Sigmoid colon (tissue), 7 donors: ENCODE results near the gene FOXJ1. TPM values are rescaled to one million over a fixed set of nuclear protein-coding genes. Genes with fewer than 3 reads are reported as not detected.

Experiments used
- DNase-seq: peaks from one replicate; pipeline ENCODE4 v3.0.0-alpha.2; 2019
- H3K27ac ChIP-seq, 4 donors: fragments of 200-600 bp; sonication (generic); one replicate each; pipeline ENCODE4 v1.5.1; 2016 to 2019; ENCODE audit warnings: mild to moderate bottlenecking in 1 of 4
- H3K27me3 ChIP-seq, 3 donors: fragments of 200-600 bp; sonication (generic); one replicate each; pipeline ENCODE4 v1.5.1; 2019; ENCODE audit warnings: mild to moderate bottlenecking in 1 of 3
- H3K36me3 ChIP-seq, 4 donors: fragments of 200-600 bp; sonication (generic); one replicate each; pipeline ENCODE4 v1.5.1; 2016 to 2019
- H3K4me1 ChIP-seq, 4 donors: fragments of 200-600 bp; sonication (generic); one replicate each; pipeline ENCODE4 v1.5.1; 2017 to 2019
- H3K4me3 ChIP-seq, 4 donors: fragments of 200-600 bp; sonication (generic); one replicate each; pipeline ENCODE4 v1.5.1; 2017 to 2019; ENCODE audit warnings: mild to moderate bottlenecking in 2 of 4, moderate library complexity in 1 of 4
- H3K9me3 ChIP-seq, 4 donors: fragments of 200-600 bp in 3 of 4; sonication (generic) in 3 of 4; one replicate each; pipeline versions ENCODE4 v1.5.1 to v1.6.1; 2013 to 2019
- CTCF ChIP-seq, 4 experiments: fragments of 450-650 bp in 3 of 4; fragments of 200-600 bp in 1 of 4; IDR thresholded peaks; one replicate each; pipeline ENCODE4 v1.5.1; 2016 to 2019; ENCODE audit warnings: antibody characterized with exemption in 4 of 4, mild to moderate bottlenecking in 3 of 4, moderate library complexity in 2 of 4
- EP300 ChIP-seq, 4 donors: sonication (generic); formaldehyde crosslinking; IDR thresholded peaks; one replicate each; pipeline ENCODE4 v1.6.1; 2017; ENCODE audit warnings: antibody characterized with exemption in 4 of 4
- POLR2A ChIP-seq, 2 donors: fragments of 450-650 bp; IDR thresholded peaks; one replicate each; pipeline ENCODE4 v1.6.1; 2016; ENCODE audit warnings: antibody characterized with exemption in 2 of 2, mild to moderate bottlenecking in 2 of 2, moderate library complexity in 2 of 2
- POLR2AphosphoS5 ChIP-seq, 4 donors: sonication (generic); formaldehyde crosslinking; IDR thresholded peaks; one replicate each; pipeline ENCODE4 v1.6.1; 2017; ENCODE audit warnings: antibody characterized with exemption in 4 of 4
- WGBS, 2 donors: extraction: QIAGEN DNeasy Blood & Tissue Kit; methylation state at CpG; one replicate each; pipeline ENCODE4 v1.1.7; 2013; 5-methylcytosine and 5-hydroxymethylcytosine counted together
- intact Hi-C: fragments of 100-400 bp; cut with DNase I; formaldehyde crosslinking; loops from one replicate; pipeline ENCODE4 v1.15.1; 2023
- polyA plus RNA-seq, 3 donors: library from polyadenylated mRNA; stranded (reverse); fragments of 200-250 nt; gene quantifications; one replicate each; pipeline ENCODE4 v1.2.3, GENCODE V29; 2013
- total RNA-seq, 4 donors: library from RNA; depleted of rRNA; stranded (reverse); fragments of >200 nt; gene quantifications; one replicate each; pipeline ENCODE4 v1.1.0, GENCODE V29; 2016
- donor health status: healthy with polysubstance abuse.
- donor health status: Bipolar disorder and iron deficiency.
- donor health status: healthy.

Gene FOXJ1
- total and polyA plus RNA-seq, 7 donors: 0.14 to 2.3 (median 0.42) TPM; not detected in 3

DNA sequence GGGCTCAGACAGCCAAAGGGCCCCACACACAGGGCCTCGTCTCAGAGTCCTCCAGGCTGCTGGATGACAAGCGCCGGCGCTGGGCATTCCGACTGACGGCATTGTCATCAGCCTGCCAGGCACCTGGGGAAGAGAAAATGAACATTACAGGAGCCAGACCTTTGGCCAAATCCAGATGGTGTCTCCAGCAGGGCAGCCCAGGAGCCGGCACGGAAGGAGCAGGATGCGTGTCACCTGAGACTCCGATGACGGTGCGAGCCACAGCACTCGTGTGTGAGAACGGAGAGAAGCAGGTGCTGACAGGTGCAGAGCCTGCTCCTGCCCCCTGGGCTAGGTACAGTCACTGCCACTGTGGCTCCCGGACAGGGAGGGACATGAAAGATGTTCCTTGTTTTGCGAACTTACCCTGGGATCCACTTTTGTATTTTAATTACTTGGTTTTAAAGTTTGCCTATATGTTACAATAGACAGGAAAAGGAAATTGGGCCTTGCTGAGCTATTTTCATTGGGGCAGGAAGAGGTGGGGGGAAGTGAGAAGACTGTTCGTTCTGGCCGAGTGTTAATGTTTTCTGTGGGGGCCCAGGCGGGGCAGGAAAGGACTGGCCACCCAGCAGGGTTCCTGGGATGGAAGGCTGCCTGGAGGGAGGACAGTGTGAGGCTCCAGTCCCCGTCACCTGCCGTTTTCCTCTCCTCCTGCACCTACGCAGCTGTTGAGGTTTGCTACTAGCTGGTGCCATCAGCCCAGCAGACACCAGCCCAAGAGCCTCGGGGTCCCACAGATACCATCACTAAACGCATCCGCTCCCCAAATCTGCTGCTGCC is 4.4 kb upstream of the FOXJ1 start:
- H3K4me3 ChIP-seq: no peak overlapping the region
- H3K4me1 ChIP-seq: peaks cover 0 to 23% (median 20%) of the 10 kb centered on the region in 4 donors
- H3K36me3 ChIP-seq: no peaks in the 10 kb centered on the region
- 58 to 89% methylated on average over 25 of the region's 25 CpGs for WGBS, 2 donors
- peak; percentile 61 for DNase-seq
- intact Hi-C loops: no loop called here
- H3K27ac ChIP-seq: no peak overlapping the region
- peaks cover 0 to 2% (median 1%) of the 10 kb centered on the region in 3 donors for H3K27me3 ChIP-seq
- TF ChIP-seq CTCF (IDR thresholded peaks at IDR 0.05) (no peak), POLR2AphosphoS5 (IDR thresholded peaks at IDR 0.05) (no peak), EP300 (IDR thresholded peaks at IDR 0.05) (no peak), POLR2A (IDR thresholded peaks at IDR 0.05) (no peak)
- no peaks in the 10 kb centered on the region for H3K9me3 ChIP-seq

DNA sequence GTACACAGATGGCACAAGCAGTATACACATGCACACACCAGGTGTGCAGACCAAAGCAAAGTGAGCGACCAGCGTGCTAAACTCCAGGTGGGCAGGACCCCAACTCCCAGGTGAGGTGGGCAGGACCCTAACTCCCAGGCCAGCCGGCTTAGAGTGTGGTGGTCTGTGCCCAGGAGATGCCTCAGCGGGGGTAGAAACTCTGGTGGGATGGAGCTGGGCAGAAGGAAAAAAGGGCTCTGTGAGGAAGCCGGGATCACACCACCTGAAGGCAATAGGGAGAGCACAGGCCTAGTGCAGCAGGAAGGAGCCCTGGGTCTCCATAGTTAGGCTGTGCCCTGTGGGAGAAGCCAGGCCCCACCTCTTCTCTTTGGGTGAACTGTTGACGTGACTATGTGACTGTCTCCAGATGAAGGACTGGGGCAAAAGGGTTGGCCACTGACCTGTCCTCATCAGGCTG is 1.6 kb upstream of the FOXJ1 start:
- Histone ChIP-seq H3K9me3 (no peaks in the 10 kb centered on the region), H3K4me3 (no peak overlapping the region), H3K36me3 (no peaks in the 10 kb centered on the region), H3K4me1 (peaks cover 0 to 37% (median 27%) of the 10 kb centered on the region in 4 donors), H3K27ac (no peak overlapping the region), H3K27me3 (peaks cover 24 to 30% (median 30%) of the 10 kb centered on the region in 3 donors)
- DNase-seq: peak; percentile 37
- intact Hi-C loops: no loop called here
- TF ChIP-seq POLR2AphosphoS5 (IDR thresholded peaks at IDR 0.05) (no peak), CTCF (IDR thresholded peaks at IDR 0.05) (no peak), POLR2A (IDR thresholded peaks at IDR 0.05) (no peak), EP300 (IDR thresholded peaks at IDR 0.05) (no peak)
- 88 to 94% methylated on average over 6 of the region's 6 CpGs for WGBS, 2 donors

GRCh38 chr17:76142039-76142584 is 1.1 kb upstream of the FOXJ1 start:
- H3K4me1 ChIP-seq: peaks cover 0 to 37% (median 27%) of the 10 kb centered on the region in 4 donors
- peaks cover 29 to 35% (median 35%) of the 10 kb centered on the region in 3 donors for H3K27me3 ChIP-seq
- peak overlapping the region in 1 of 4 donors; percentile 38 for H3K27ac ChIP-seq
- no peak overlapping the region for H3K4me3 ChIP-seq
- peak; percentile 40 for DNase-seq
- 54 to 71% methylated on average over 10 of the region's 10 CpGs for WGBS, 2 donors
- no peaks in the 10 kb centered on the region for H3K36me3 ChIP-seq
- TF ChIP-seq POLR2AphosphoS5 (IDR thresholded peaks at IDR 0.05): no peak
- TF ChIP-seq POLR2A (IDR thresholded peaks at IDR 0.05): no peak
- no peak for TF ChIP-seq EP300 (IDR thresholded peaks at IDR 0.05)
- no peak for TF ChIP-seq CTCF (IDR thresholded peaks at IDR 0.05)
- intact Hi-C loops: no loop called here
- H3K9me3 ChIP-seq: no peaks in the 10 kb centered on the region

DNA sequence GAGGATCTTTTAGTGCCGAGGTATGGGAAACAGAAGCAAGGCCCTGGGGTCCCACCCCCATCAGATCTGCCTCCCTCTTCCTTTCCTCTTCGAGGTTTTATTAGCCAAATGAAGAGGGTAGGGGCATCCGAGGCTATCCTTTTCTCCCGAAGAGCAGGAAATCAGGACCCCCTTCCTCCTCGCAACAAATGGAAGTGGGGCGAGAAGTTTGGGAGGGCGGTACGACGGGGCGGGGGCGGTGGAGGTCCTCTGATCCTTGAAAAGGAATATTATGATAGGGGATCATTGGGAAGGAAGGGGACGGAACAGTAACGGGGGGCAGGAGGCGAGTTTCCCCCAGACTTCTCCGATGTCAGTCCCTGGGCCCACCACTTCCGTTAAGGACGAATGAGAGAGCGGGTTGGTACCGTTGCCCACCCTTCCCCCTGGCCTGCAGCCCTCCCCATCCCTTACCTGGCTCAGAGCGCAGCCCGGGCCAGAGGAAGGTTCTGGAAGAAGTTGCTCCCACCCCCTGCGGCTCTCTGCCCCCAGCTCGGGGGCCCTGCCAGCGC is 309 bp downstream of the FOXJ1 start:
- H3K36me3 ChIP-seq: no peaks in the 10 kb centered on the region
- peak overlapping the region; percentile 18 to 56 (median 51) for H3K4me3 ChIP-seq
- no peaks in the 10 kb centered on the region for H3K9me3 ChIP-seq
- no peak overlapping the region for H3K27ac ChIP-seq
- DNase-seq: no peak
- 5 to 7% methylated on average over 24 of the region's 24 CpGs for WGBS, 2 donors
- H3K4me1 ChIP-seq: peaks cover 0 to 37% (median 27%) of the 10 kb centered on the region in 4 donors
- intact Hi-C loops: no loop called here
- no peak for TF ChIP-seq POLR2AphosphoS5 (IDR thresholded peaks at IDR 0.05)
- TF ChIP-seq CTCF (IDR thresholded peaks at IDR 0.05): no peak
- no peak for TF ChIP-seq POLR2A (IDR thresholded peaks at IDR 0.05)
- TF ChIP-seq EP300 (IDR thresholded peaks at IDR 0.05): no peak
- H3K27me3 ChIP-seq: peaks cover 36 to 49% (median 48%) of the 10 kb centered on the region in 3 donors
